GM20000 (cell line): ENCODE data around the gene ABCC8.

Experiments
- DNase-seq: peaks from one replicate; pipeline ENCODE4 v3.0.0; 2012; ENCODE audit warnings: low spot score
- TF ChIP-seq, protein P1 (sequence below): IDR thresholded peaks from 2 replicates; pipeline ENCODE4 v1.5.1; 2012; ENCODE audit warnings: mild to moderate bottlenecking, control low read depth; ENCODE audit errors: extremely low read depth, missing control alignments

ABCC8 gene

DNA sequence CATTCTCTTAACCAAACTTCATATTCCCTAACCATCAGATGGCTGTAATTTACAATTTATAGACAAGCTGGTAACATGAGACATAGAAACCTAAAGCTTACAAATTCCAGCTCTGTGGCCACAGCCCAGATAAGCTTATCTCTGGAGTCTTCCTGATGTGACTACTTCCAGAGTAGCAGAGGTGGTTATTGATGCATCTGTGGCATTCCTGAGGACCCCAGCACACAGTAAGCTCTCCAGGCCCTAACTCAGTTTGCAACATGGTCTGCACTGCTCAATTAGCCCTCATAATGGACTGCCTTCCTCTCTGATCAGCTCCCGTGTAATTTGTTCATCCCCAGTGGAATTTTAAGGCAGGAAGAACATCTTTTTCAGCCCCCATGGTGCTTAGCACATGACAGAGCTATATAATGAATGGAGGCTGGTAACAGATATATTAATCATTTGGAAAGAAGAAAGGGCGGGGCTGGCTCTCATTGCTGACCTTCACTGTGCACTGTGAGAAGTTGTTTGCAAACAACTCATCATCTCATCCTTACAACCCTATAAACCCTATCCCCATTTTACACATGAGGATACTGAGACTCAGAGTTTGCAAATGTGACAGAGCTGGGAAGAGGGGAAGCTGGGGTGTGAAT is 58.1 kb downstream of the ABCC8 start:
- DNase-seq: no peak
- TF ChIP-seq, protein P1, sequence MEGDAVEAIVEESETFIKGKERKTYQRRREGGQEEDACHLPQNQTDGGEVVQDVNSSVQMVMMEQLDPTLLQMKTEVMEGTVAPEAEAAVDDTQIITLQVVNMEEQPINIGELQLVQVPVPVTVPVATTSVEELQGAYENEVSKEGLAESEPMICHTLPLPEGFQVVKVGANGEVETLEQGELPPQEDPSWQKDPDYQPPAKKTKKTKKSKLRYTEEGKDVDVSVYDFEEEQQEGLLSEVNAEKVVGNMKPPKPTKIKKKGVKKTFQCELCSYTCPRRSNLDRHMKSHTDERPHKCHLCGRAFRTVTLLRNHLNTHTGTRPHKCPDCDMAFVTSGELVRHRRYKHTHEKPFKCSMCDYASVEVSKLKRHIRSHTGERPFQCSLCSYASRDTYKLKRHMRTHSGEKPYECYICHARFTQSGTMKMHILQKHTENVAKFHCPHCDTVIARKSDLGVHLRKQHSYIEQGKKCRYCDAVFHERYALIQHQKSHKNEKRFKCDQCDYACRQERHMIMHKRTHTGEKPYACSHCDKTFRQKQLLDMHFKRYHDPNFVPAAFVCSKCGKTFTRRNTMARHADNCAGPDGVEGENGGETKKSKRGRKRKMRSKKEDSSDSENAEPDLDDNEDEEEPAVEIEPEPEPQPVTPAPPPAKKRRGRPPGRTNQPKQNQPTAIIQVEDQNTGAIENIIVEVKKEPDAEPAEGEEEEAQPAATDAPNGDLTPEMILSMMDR: no peak

DNA sequence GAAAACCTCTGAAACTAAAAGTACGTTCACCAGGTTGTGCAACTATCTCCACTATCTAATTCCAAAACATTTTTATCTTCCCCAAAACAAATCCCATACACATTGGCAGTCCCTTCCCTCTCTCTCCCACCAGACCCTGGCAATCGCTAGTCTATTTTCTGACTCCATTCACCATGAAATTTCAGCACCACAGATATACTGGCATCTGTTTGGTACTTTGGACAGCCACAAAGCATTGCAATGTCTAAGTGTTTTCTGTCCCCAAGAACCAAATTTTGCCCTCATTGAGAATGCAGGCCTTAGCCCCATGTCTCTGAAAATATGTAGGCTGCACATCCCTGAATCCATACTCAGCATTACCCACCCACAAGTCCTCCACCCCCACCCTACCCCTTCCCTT is 60.2 kb downstream of the ABCC8 start:
- no peak for DNase-seq
- TF ChIP-seq, protein P1: no peak

DNA sequence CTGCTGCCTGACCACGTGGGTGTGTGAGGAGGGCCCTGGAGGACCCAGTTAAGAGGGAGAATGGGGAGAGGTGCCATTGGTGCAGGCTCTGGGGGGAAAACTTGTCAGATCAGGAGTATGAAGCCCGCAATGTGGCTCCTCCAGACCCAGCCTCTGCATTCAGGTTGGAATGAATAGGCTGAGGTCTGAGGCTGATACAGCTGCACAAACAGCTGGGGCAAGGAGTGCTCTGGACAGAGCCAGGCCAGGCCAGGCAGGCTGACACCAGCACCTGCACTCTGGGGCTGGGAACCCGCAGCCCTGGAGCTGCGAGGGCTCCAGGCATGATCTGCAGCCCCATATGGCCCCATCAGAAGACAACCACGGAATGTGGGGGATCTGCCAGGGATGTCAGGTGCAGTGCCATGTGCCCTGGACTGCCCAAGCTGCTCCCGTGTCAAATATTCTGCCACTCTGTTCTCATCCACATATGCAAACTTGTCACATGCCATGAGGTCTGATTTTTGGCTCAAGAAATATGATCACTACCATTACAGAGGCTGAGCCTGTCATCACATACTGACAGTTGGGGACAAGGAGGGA is 61.0 kb downstream of the ABCC8 start:
- DNase-seq: no peak
- TF ChIP-seq, protein P1: no peak

DNA sequence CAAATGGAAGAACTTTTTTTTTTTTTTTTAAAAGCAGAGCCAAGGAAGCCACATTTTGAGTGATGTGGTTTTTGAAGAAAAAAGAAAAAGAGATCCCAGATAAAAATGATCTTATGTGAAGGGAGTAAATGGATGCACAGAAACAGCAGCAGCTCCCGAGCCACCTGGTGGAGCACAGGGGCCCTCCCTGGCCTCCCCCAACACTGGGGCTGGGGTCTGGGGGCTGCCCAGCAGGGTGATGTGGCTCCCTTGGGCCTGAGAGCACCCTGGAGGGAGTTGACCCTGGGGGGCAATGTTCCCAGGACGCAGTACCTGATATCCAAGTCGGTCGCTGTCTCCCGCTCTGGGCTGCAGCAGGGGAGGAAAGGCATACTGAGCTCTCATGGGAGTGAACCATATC is 61.7 kb downstream of the ABCC8 start:
- TF ChIP-seq, protein P1: no peak
- DNase-seq: no peak

DNA sequence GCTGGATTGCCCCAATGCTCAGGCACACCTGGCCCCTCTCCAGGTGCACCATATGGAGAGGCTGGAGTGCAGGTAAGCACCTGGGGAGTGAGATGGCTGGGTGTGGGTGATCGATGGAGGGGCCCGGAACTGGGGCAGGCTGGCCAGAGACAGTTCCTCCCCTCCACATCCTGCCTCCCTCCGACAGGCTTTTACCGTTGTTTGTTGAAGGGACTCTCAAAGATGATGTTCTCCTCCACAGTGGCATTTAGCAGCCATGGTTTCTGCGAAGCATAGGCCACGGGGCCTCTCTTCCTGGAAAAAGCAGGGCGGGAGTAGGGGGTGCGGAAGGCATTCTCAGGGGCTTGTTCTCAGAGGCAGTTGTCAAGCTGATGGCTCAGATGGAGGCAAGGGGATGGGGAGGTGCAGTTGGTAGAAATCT is 62.3 kb downstream of the ABCC8 start:
- no peak for DNase-seq

DNA sequence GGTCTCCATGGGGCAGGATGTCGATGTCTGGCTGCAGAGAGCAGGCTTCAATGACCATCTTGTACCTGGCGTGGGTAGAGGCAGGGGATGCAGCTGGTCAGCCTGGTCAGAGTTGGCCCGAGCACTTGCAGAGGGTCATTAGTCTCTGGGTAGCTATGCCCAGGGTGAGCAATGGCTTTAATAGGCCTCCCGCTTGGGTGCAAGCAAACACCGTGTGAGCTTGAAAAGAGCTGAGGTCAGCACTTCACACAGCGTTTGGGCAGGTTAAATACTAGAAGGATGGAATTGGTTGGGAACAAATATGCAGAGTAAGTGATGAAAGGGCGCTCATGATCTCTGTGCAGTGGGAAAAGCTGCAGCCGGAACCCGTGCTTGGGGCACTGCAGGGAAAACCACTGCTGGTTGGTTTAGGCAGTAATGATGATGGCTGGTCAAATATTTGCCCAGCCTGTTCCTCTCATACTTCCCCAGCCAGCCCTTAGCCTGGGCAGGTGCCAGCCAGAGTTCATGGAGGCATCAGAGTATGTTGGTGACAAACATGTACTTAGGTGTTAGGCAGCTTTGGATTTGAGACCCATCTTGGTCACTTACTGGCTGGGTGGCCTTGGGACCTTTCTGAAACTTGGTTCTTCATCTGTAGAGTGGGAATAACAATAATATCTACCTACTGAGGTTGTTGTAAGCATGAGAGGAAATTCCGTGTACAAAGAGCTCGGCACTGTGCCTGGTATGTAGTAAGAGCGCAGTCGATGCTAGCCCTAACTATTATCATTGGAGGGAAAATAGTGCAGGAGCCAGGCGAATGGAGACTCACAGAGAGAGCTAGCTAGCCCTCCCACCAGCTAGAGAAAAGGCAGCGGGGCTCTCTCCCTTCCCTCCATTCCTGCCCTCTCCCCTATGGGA is 63.0 kb downstream of the ABCC8 start:
- TF ChIP-seq, protein P1: no peak
- DNase-seq: no peak

More for the DNA sequence above, 62.3 kb downstream of the ABCC8 start:
- TF ChIP-seq, protein P1: no peak
